Keratinocyte (primary cell): ENCODE results near the gene PSME4. TPM values are rescaled to one million over a fixed set of nuclear protein-coding genes. Genes with fewer than 3 reads are reported as not detected.

Source experiments
- DNase-seq: peaks from one replicate; pipeline ENCODE4 v3.0.0-alpha.2; 2011; ENCODE audit warnings: low read depth, missing footprints, low spot score
- FAIRE-seq: peaks from 2 replicates; lab custom pipeline; 2011; peaks lifted over from hg19 to GRCh38; lab: Jason Lieb, UNC
- H2AFZ ChIP-seq: 2 replicates; pipeline ENCODE4 v1.6.0; 2012; ENCODE audit warnings: low read length, control low read depth, inconsistent platforms; ENCODE audit not compliant: control insufficient read depth
- H3K27ac ChIP-seq: 2 replicates; pipeline ENCODE4 v1.5.1; 2011; ENCODE audit warnings: low read length; ENCODE audit not compliant: control insufficient read depth, insufficient read depth
- H3K27me3 ChIP-seq: 3 replicates; pipeline ENCODE4 v1.6.0; 2011; ENCODE audit warnings: low read length; ENCODE audit not compliant: control insufficient read depth, insufficient read depth; ENCODE audit errors: extremely low read depth
- H3K36me3 ChIP-seq, 2 experiments: 2 replicates in 1 of 2; 3 replicates in 1 of 2; pipeline ENCODE4 v1.5.1; 2011; ENCODE audit warnings: low read length in 2 of 2, mild to moderate bottlenecking in 1 of 2; ENCODE audit not compliant: control insufficient read depth in 2 of 2, insufficient read depth in 2 of 2; ENCODE audit errors: extremely low read depth in 1 of 2
- H3K4me1 ChIP-seq: 3 replicates; pipeline ENCODE4 v1.5.1; 2011; ENCODE audit warnings: low read length; ENCODE audit not compliant: control insufficient read depth, insufficient read depth; ENCODE audit errors: extremely low read depth
- H3K4me2 ChIP-seq: 3 replicates; pipeline ENCODE4 v1.6.0; 2011; ENCODE audit warnings: low read depth, low read length; ENCODE audit not compliant: control insufficient read depth, insufficient read depth; ENCODE audit errors: extremely low read depth
- H3K4me3 ChIP-seq, 3 experiments: fragments of 200-600 bp in 1 of 3; sonication (generic) in 1 of 3; 2 replicates in 2 of 3; 3 replicates in 1 of 3; pipeline ENCODE4 v1.5.1; 2011 to 2016; ENCODE audit warnings: low read length in 3 of 3, mild to moderate bottlenecking in 3 of 3, control low read depth in 2 of 3, inconsistent platforms in 1 of 3, low read depth in 1 of 3, mixed read lengths in 1 of 3, mixed run types in 1 of 3, moderate library complexity in 1 of 3; ENCODE audit not compliant: control insufficient read depth in 2 of 3, insufficient read depth in 2 of 3; ENCODE audit errors: extremely low read depth in 1 of 3
- H3K79me2 ChIP-seq: 2 replicates; pipeline ENCODE4 v1.6.0; 2012; ENCODE audit warnings: low read length; ENCODE audit not compliant: control insufficient read depth, insufficient read depth
- H3K9ac ChIP-seq: 3 replicates; pipeline ENCODE4 v1.6.0; 2011; ENCODE audit warnings: low read length; ENCODE audit not compliant: control insufficient read depth, insufficient read depth; ENCODE audit errors: extremely low read depth
- H3K9me1 ChIP-seq: 3 replicates; pipeline ENCODE4 v1.6.0; 2011; ENCODE audit warnings: low read length; ENCODE audit not compliant: control insufficient read depth, insufficient read depth; ENCODE audit errors: extremely low read depth
- H3K9me3 ChIP-seq: 2 replicates; pipeline ENCODE4 v1.5.1; 2012; ENCODE audit warnings: low read depth, low read length; ENCODE audit not compliant: control insufficient read depth
- H4K20me1 ChIP-seq: 3 replicates; pipeline ENCODE4 v1.6.0; 2011; ENCODE audit warnings: low read length; ENCODE audit not compliant: control insufficient read depth, insufficient read depth; ENCODE audit errors: extremely low read depth
- EZH2 ChIP-seq: IDR thresholded peaks from one replicate; pipeline ENCODE4 v1.6.1; 2012; ENCODE audit warnings: inconsistent platforms, mild to moderate bottlenecking, low read length, moderate library complexity
- dilution Hi-C: fragments of 300-500 bp; cut with MboI; formaldehyde crosslinking; loops from one replicate; pipeline ENCODE4 v1.7.0; 2020; ENCODE audit warnings: low sequenced_read_pairs; ENCODE audit not compliant: extremely low pct_ligation_motif_present
- polyA plus RNA-seq, 5 experiments: library from polyadenylated mRNA; depleted of rRNA in 3 of 5; stranded (reverse) in 3 of 5; stranded (forward) in 1 of 5; unstranded in 1 of 5; fragments of >200 nt; gene quantifications; 1 replicate in 1 of 5; 2 replicates in 3 of 5; 3 replicates in 1 of 5; pipeline versions ENCODE4 v1.2.1 to v1.2.3, GENCODE V29; 2011 to 2012; ENCODE audit warnings: missing spikeins in 2 of 5, low read depth in 1 of 5, low replicate concordance in 1 of 5
- TF ChIP-seq, protein P1 (sequence below), 3 experiments: IDR thresholded peaks in 1 of 3; conservative IDR thresholded peaks in 1 of 3; optimal IDR thresholded peaks in 1 of 3; 2 replicates in 2 of 3; 3 replicates in 1 of 3; pipeline versions ENCODE3 to v1.5.1; 2011; ENCODE audit warnings: low read length in 3 of 3, mild to moderate bottlenecking in 3 of 3, moderate library complexity in 2 of 3, control low read depth in 1 of 3, inconsistent platforms in 1 of 3; ENCODE audit not compliant: insufficient read depth in 2 of 3; ENCODE audit errors: extremely low read depth in 1 of 3

The PSME4 gene
- polyA plus RNA-seq, 1 donor (not counting 4 experiments of a cell fraction or from before 2014, with no cell fraction given), result 59.4 TPM

DNA sequence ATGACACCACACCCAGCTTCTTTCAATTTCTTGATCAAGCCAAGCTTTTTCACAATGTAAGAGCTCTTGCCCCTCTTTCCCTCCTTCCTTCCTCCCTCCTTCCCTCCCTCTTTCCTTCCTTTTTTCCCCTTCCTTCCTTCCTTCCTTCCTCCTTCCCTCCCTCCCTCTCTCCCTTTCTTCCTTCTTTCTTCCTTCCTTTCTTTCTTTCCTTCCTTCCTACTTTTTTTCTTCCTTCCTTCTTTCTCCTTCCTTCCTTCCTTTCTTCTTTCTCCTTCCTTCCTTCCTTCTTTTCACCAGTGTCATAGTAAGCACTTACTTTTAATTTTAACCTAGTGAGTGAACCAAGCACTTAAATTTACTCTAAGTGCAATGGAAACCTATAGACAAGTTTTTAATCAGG is 21.2 kb upstream of the PSME4 start:
- H3K79me2 ChIP-seq, result no peaks in the 10 kb centered on the region
- no peaks in the 10 kb centered on the region for H3K36me3 ChIP-seq
- H2AFZ ChIP-seq, result no peak overlapping the region
- no peaks in the 10 kb centered on the region for H3K4me1 ChIP-seq
- H3K4me2 ChIP-seq, result no peak overlapping the region
- dilution Hi-C loops, result no loop called here
- no peak overlapping the region for H3K4me3 ChIP-seq
- H3K9ac ChIP-seq, result no peak overlapping the region
- TF ChIP-seq, protein P1, sequence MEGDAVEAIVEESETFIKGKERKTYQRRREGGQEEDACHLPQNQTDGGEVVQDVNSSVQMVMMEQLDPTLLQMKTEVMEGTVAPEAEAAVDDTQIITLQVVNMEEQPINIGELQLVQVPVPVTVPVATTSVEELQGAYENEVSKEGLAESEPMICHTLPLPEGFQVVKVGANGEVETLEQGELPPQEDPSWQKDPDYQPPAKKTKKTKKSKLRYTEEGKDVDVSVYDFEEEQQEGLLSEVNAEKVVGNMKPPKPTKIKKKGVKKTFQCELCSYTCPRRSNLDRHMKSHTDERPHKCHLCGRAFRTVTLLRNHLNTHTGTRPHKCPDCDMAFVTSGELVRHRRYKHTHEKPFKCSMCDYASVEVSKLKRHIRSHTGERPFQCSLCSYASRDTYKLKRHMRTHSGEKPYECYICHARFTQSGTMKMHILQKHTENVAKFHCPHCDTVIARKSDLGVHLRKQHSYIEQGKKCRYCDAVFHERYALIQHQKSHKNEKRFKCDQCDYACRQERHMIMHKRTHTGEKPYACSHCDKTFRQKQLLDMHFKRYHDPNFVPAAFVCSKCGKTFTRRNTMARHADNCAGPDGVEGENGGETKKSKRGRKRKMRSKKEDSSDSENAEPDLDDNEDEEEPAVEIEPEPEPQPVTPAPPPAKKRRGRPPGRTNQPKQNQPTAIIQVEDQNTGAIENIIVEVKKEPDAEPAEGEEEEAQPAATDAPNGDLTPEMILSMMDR (optimal IDR thresholded peaks at IDR 0.05 in 1 of 3, IDR thresholded peaks at IDR 0.05 in 1 of 3, conservative IDR thresholded peaks at IDR 0.05 in 1 of 3; ENCODE audit: extremely low read depth in 1 of 3, insufficient read depth in 2 of 3, low read length in 3 of 3), result no peak
- TF ChIP-seq EZH2, result no peak
- H3K27me3 ChIP-seq, result no peaks in the 10 kb centered on the region
- no peak overlapping the region for H3K27ac ChIP-seq
- H3K9me1 ChIP-seq, result no peaks in the 10 kb centered on the region
- H4K20me1 ChIP-seq, result no peaks in the 10 kb centered on the region
- H3K9me3 ChIP-seq, result no peaks in the 10 kb centered on the region
- DNase-seq (no peak), FAIRE-seq (no peak)

DNA sequence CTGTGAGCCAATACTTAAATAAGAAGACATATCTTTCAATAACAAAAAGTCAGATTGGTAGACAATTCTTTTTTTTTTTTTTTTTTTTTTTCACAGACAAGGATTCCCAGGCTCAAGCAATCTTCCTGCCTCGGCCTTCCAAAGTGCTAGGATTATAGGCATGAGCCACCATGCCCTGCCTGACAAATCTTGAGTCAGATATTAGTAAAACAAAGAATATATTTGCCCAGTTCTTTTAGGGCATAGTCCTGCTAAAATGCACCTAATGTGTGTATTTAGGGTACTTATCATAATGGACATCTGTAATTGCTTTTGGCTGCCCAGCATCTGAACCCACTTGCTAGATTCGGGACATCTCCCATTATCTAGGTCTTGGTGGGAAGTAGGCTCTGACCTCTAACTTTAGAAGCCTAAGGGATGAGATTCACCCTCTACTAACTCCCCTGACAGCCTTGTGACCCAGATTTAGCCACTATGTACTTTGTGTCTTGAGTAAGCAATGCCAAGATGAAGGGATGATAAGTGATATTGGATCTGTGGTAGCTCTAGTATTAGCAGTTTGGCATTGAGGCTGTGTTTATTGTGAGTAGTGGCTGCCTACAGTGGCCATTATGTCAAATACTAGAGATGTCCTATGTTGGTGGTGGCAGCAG is 18.5 kb upstream of the PSME4 start:
- Histone ChIP-seq H3K4me2 (no peak overlapping the region), H2AFZ (no peak overlapping the region), H3K4me1 (no peaks in the 10 kb centered on the region), H3K9me3 (no peaks in the 10 kb centered on the region), H3K27ac (no peak overlapping the region), H3K9ac (no peak overlapping the region), H3K27me3 (no peaks in the 10 kb centered on the region), H3K79me2 (no peaks in the 10 kb centered on the region), H3K4me3 (no peak overlapping the region), H3K36me3 (no peaks in the 10 kb centered on the region), H3K9me1 (no peaks in the 10 kb centered on the region), H4K20me1 (no peaks in the 10 kb centered on the region)
- TF ChIP-seq, protein P1 (optimal IDR thresholded peaks at IDR 0.05 in 1 of 3, IDR thresholded peaks at IDR 0.05 in 1 of 3, conservative IDR thresholded peaks at IDR 0.05 in 1 of 3; ENCODE audit: extremely low read depth in 1 of 3, insufficient read depth in 2 of 3, low read length in 3 of 3), result no peak
- FAIRE-seq (no peak), DNase-seq (no peak)
- dilution Hi-C loops, result no loop called here
